Mucosa of descending colon (tissue), 3 donors: Measurements from ENCODE around the gene SLC38A5. TPM values are rescaled to one million over a fixed set of nuclear protein-coding genes. Genes with fewer than 3 reads are reported as not detected.

Source experiments
- ATAC-seq: fragments of 200-7000 bp; cut with Tn5 transposase; one replicate; pipeline ENCODE4 v1.9.1; 2020; ENCODE audit warnings: mild to moderate bottlenecking, moderate library complexity
- DNase-seq, 3 donors: peaks; one replicate each; pipeline ENCODE4 v3.0.0-alpha.2; 2020
- H3K36me3 ChIP-seq: fragments of 200-600 bp; one replicate; pipeline ENCODE4 v1.8.0; 2021; ENCODE audit warnings: low read depth, mild to moderate bottlenecking
- H3K4me1 ChIP-seq: fragments of 200-600 bp; one replicate; pipeline ENCODE4 v1.8.0; 2021; ENCODE audit warnings: low read depth, mild to moderate bottlenecking
- H3K4me3 ChIP-seq: fragments of 200-600 bp; one replicate; pipeline ENCODE4 v1.8.0; 2021; ENCODE audit warnings: mild to moderate bottlenecking
- H3K9me3 ChIP-seq: fragments of 200-600 bp; one replicate; pipeline ENCODE4 v1.8.0; 2021; ENCODE audit warnings: mild to moderate bottlenecking
- CTCF ChIP-seq: fragments of 200-600 bp; IDR thresholded peaks from one replicate; pipeline ENCODE4 v1.8.0; 2022; ENCODE audit warnings: antibody characterized with exemption, mild to moderate bottlenecking
- intact Hi-C, 2 donors: fragments of 100-400 bp; cut with DNase I in 1 of 2; cut with micrococcal nuclease in 1 of 2; formaldehyde crosslinking; loops; one replicate each; pipeline versions ENCODE4 v1.11.0 to v1.11.1; 2022; cut with DNase I, micrococcal nuclease
- total RNA-seq, 3 donors: library from RNA; stranded (reverse); fragmentation: NEBNext Ultra II Directional in 2 of 3; extraction: Animal tissue kit (Norgen Biotek cat#: 25700) in 2 of 3; gene quantifications; one replicate each; pipeline versions ENCODE4 v1.2.1 to v1.2.4, GENCODE V29; 2021 to 2023
- donor health status: DM: no; HTN: no; CAD: no; lungs with moderate emphysema.
- donor health status: DM: no; HTN: no; CAD: no.
- donor health status: DM: no; HTN: yes; CAD: no.

SLC38A5 gene
- total RNA-seq, 3 donors from 2014 or later = 7.3 to 25.9 (median 9.7) TPM

DNA sequence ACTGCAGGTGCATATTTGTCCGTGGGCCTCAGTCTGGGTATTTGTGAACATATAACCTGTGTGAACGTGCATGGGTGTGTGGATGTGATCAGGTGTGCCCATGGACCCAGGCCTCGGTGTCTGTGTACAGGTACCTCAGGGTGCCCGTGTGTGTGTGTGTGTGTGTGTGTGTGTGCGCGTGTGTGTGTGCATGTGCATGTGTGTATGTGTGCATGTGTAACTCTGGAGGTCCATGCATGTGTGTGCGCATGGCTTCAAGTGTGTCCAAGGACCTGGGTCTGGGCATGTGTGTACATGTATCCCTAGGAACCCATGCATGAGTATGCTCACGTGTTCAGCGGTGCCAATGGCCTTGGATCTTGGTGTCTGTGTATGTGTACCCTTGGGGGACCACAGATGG, 21.7 kb upstream of the SLC38A5 start:
- H3K4me3 ChIP-seq = no peak overlapping the region
- DNase-seq = no peak
- no peak for TF ChIP-seq CTCF
- no peak for ATAC-seq
- intact Hi-C loops = no loop called here
- H3K4me1 ChIP-seq = no peaks in the 10 kb centered on the region
- no peaks in the 10 kb centered on the region for H3K36me3 ChIP-seq
- no peaks in the 10 kb centered on the region for H3K9me3 ChIP-seq

DNA sequence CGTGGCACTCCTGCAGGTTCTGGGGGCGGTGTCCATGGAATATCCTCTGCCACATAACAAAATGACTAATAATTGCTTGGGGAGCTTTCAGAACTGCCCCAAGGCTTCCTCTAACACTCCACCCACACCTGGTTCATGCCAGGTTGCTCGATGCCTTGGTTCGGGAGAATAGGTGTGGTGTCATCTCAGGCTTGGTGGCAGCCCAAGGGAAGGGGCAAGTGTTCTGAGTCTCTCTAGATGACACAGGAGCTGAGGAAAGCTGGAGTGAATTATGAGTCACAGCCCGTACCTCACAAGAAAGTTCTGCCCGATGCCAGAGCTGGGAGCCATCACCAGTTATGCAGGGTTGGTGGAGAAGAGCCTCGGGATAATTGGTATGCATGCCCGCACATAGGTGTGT, 20.6 kb upstream of the SLC38A5 start:
- TF ChIP-seq CTCF = no peak
- Histone ChIP-seq H3K36me3 (no peaks in the 10 kb centered on the region), H3K9me3 (no peaks in the 10 kb centered on the region), H3K4me1 (no peaks in the 10 kb centered on the region), H3K4me3 (no peak overlapping the region)
- DNase-seq (no peak), ATAC-seq (no peak)
- intact Hi-C loops = no loop called here

DNA sequence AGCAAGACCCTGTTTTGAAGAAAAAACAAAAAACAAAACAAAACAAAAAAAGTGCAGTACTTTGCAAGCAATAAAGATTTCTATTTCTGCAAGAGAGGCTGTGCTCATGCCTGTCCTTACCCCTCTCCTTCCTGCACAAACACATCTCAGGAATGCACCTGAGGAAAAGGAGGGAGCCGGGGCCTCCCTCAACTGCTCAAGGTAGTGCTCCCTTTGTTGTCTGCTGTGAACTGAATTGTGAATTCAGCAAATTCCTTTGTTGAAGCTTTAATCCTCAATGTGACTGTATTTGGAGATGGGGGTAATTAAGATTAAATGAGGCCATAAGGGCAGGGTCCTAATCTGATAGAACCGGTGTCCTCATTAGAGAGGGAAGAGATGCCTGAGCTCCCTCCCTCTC, 19.8 kb upstream of the SLC38A5 start:
- intact Hi-C loops = no loop called here
- H3K4me1 ChIP-seq = no peaks in the 10 kb centered on the region
- no peaks in the 10 kb centered on the region for H3K36me3 ChIP-seq

GRCh38 chrX:48489296-48489695, 19.2 kb upstream of the SLC38A5 start:
- no peak for TF ChIP-seq CTCF
- intact Hi-C loops = no loop called here
- Histone ChIP-seq H3K4me3 (no peak overlapping the region), H3K9me3 (no peaks in the 10 kb centered on the region), H3K36me3 (no peaks in the 10 kb centered on the region), H3K4me1 (no peaks in the 10 kb centered on the region)
- ATAC-seq (no peak), DNase-seq (no peak)

More for the DNA sequence above, 19.8 kb upstream of the SLC38A5 start:
- no peak for TF ChIP-seq CTCF
- no peaks in the 10 kb centered on the region for H3K9me3 ChIP-seq
- H3K4me3 ChIP-seq = no peak overlapping the region
- ATAC-seq (no peak), DNase-seq (no peak)

- no peaks in the 10 kb centered on the region for H3K36me3 ChIP-seq
- ATAC-seq (no peak), DNase-seq (peak in 1 of 3 donors; percentile 11)
- H3K4me3 ChIP-seq = no peak overlapping the region
- TF ChIP-seq CTCF = no peak
- H3K4me1 ChIP-seq = no peaks in the 10 kb centered on the region
- intact Hi-C loops = no loop called here
- H3K9me3 ChIP-seq = no peaks in the 10 kb centered on the region
Measured at GRCh38 chrX:48488034-48488433, 18.0 kb upstream of the SLC38A5 start.

DNA sequence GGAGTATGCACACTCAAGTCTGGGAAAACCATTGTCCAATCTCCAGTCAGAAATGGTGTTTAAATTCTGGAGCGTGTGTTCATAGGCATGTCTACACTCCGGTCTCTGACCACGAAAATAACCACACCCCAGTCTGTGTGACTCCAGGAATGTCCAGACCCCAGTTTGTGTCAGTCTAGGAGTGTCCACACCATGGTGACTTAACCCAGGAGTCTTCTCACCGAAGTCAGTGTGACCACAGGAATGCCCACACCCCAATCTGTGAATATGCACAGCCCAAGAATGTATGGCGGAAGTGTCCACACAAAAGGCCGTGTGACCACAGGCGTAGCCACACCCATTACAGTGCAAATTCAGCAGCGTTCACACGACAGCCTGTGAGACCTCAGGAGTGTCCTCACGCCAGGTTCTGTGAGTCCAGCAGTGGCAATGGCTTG, 17.3 kb upstream of the SLC38A5 start:
- no peaks in the 10 kb centered on the region for H3K9me3 ChIP-seq
- ATAC-seq (peak; percentile 17), DNase-seq (no peak)
- TF ChIP-seq CTCF = no peak
- H3K36me3 ChIP-seq = no peaks in the 10 kb centered on the region
- intact Hi-C loops = no loop called here
- H3K4me3 ChIP-seq = no peak overlapping the region
- no peaks in the 10 kb centered on the region for H3K4me1 ChIP-seq
